ENCODE results near the gene C11orf52.

The C11orf52 gene

GRCh38 chr11:111918390-111919256, at the start of gene C11orf52:
Gene C11orf52, plus strand, starts transcription at chr11:111918913. Its CDS starts 60 bp downstream, at chr11:111918973.
- FAIRE-seq (no peak), DNase-seq (ENCODE audit: insufficient read length, low spot score) (no peak)

GRCh38 chr11:111870113-111870512, 48.6 kb upstream of the C11orf52 start:
- TF ChIP-seq CTCF (IDR thresholded peaks at IDR 0.05; ENCODE audit: insufficient read depth, missing control alignments): no peak
- DNase-seq (ENCODE audit: insufficient read length, low spot score): no peak

More at GRCh38 chr11:111918390-111919256, at the start of gene C11orf52:
- no peak for TF ChIP-seq CTCF (IDR thresholded peaks at IDR 0.05; ENCODE audit: insufficient read depth, missing control alignments)

GRCh38 chr11:111870522-111870885, 48.2 kb upstream of the C11orf52 start:
- no peak for FAIRE-seq
- no peak for DNase-seq (ENCODE audit: insufficient read length, low spot score)

More at GRCh38 chr11:111870113-111870512, 48.6 kb upstream of the C11orf52 start:
- no peak for FAIRE-seq

GRCh38 chr11:111870886-111871692, 47.6 kb upstream of the C11orf52 start, which contains the start of gene ALG9:
Gene ALG9, minus strand, starts transcription at chr11:111871581. Its CDS starts 99 bp downstream, at chr11:111871482.
- no peak for TF ChIP-seq CTCF (IDR thresholded peaks at IDR 0.05; ENCODE audit: insufficient read depth, missing control alignments)
- FAIRE-seq (no peak), DNase-seq (ENCODE audit: insufficient read length, low spot score) (peak; percentile 48)

More at GRCh38 chr11:111870522-111870885, 48.2 kb upstream of the C11orf52 start:
- no peak for TF ChIP-seq CTCF (IDR thresholded peaks at IDR 0.05; ENCODE audit: insufficient read depth, missing control alignments)

- DNase-seq (ENCODE audit: insufficient read length, low spot score): no peak
- no peak for FAIRE-seq
- TF ChIP-seq CTCF (IDR thresholded peaks at IDR 0.05; ENCODE audit: insufficient read depth, missing control alignments): no peak
These were observed 47.0 kb upstream of the C11orf52 start for GRCh38 chr11:111871693-111872161.

GRCh38 chr11:111878385-111878848, 40.3 kb upstream of the C11orf52 start:
- no peak for FAIRE-seq
- no peak for TF ChIP-seq CTCF (IDR thresholded peaks at IDR 0.05; ENCODE audit: insufficient read depth, missing control alignments)
- DNase-seq (ENCODE audit: insufficient read length, low spot score): no peak
